Osteocyte (in vitro differentiated cells): ENCODE results near the gene SCARB1. TPM values are rescaled to one million over a fixed set of nuclear protein-coding genes. Genes with fewer than 3 reads are reported as not detected.

Source experiments
- DNase-seq: peaks from one replicate; pipeline ENCODE4 v3.0.0; 2021; ENCODE audit warnings: mixed read lengths; ENCODE audit not compliant: unreplicated experiment; ENCODE audit errors: extremely low spot score
- H3K27ac Mint-ChIP-seq: one replicate; pipeline ENCODE4 v1.8.0; 2021; ENCODE audit warnings: mild to moderate bottlenecking, mixed read lengths; ENCODE audit not compliant: unreplicated experiment
- H3K27me3 Mint-ChIP-seq: one replicate; pipeline ENCODE4 v1.8.0; 2021; ENCODE audit warnings: mixed read lengths; ENCODE audit not compliant: unreplicated experiment
- H3K36me3 Mint-ChIP-seq: one replicate; pipeline ENCODE4 v1.8.0; 2021; ENCODE audit warnings: mixed read lengths; ENCODE audit not compliant: unreplicated experiment
- H3K4me1 Mint-ChIP-seq: one replicate; pipeline ENCODE4 v1.8.0; 2021; ENCODE audit warnings: mixed read lengths; ENCODE audit not compliant: unreplicated experiment
- H3K4me3 Mint-ChIP-seq: one replicate; pipeline ENCODE4 v1.8.0; 2021; ENCODE audit warnings: mild to moderate bottlenecking, moderate library complexity, mixed read lengths; ENCODE audit not compliant: unreplicated experiment
- H3K9me3 Mint-ChIP-seq: one replicate; pipeline ENCODE4 v1.8.0; 2021; ENCODE audit warnings: mixed read lengths; ENCODE audit not compliant: unreplicated experiment
- total RNA-seq: library from RNA; stranded (reverse); gene quantifications from 2 replicates; pipeline ENCODE4 v1.2.1, GENCODE V29; 2021
- TF ChIP-seq, protein P1 (sequence below): fragments of 200-600 bp; sonication (generic); IDR thresholded peaks from 2 replicates; pipeline ENCODE4 v1.5.0; 2021; ENCODE audit warnings: antibody characterized with exemption, mild to moderate bottlenecking, moderate library complexity

SCARB1 gene
- total RNA-seq, 1 donor from 2014 or later = 27.1 TPM

DNA sequence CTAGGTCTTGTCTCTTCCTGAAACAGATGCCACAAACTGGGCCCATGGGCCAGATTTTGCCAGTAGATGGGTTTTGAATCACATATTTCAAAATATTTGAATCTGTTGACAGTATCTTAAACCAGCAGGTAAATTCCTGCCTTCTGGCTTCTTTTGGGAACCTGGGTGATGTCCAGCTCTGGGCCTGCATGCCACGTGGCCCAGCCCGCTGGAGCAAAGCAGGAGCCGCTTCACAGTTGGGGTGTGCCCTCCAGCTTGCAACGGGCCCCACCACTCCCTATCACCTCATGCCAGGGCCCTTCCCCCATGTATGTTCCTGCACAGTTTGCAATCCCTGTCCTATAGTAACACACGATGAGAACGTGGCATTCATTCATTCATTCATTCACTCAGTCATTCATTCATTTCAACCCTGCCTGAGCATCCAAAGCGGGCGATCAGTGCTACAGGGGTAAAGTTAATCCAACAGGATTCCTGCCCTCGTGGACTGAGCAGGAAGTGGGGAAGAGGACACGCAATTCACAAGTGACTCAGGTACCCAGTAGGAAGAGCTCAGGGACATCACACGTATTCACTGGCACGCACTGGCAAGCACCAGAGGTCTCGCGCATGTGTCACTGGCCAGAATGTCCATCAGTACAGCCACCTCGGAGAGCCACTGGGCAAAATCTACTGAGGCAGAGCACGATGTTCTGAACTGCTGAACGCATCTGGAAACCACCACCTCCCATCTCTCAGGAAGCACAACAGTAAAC lies 27.8 kb downstream of the SCARB1 start:
- Mint-ChIP-seq H3K36me3 (no peaks in the 10 kb centered on the region), H3K4me1 (peaks cover 67% of the 10 kb centered on the region), H3K27ac (no peak overlapping the region), H3K9me3 (no peaks in the 10 kb centered on the region), H3K27me3 (no peaks in the 10 kb centered on the region), H3K4me3 (no peak overlapping the region)
- TF ChIP-seq, protein P1, sequence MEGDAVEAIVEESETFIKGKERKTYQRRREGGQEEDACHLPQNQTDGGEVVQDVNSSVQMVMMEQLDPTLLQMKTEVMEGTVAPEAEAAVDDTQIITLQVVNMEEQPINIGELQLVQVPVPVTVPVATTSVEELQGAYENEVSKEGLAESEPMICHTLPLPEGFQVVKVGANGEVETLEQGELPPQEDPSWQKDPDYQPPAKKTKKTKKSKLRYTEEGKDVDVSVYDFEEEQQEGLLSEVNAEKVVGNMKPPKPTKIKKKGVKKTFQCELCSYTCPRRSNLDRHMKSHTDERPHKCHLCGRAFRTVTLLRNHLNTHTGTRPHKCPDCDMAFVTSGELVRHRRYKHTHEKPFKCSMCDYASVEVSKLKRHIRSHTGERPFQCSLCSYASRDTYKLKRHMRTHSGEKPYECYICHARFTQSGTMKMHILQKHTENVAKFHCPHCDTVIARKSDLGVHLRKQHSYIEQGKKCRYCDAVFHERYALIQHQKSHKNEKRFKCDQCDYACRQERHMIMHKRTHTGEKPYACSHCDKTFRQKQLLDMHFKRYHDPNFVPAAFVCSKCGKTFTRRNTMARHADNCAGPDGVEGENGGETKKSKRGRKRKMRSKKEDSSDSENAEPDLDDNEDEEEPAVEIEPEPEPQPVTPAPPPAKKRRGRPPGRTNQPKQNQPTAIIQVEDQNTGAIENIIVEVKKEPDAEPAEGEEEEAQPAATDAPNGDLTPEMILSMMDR = no peak
- no peak for DNase-seq

DNA sequence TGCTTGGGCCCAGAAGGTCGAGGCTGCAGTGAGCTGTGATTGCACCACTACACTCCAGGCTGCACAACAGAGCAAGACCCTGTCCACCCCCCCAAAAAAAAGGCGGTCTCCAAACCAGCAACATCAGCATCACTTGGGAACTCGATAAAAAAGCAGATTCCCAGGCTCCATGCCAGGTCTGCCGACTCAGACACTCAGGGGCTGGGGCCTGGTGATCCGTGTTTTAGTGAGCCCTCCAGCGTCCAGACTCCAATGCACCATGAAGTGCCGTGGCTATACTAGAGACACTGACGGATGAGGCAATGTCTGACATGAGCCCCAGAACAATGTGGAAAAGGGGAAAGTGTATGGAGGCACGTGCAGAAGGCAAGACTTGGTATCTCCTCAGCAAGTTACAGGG lies 28.8 kb downstream of the SCARB1 start:
- Mint-ChIP-seq H3K9me3 (no peaks in the 10 kb centered on the region), H3K4me1 (peaks cover 64% of the 10 kb centered on the region), H3K4me3 (no peak overlapping the region), H3K27ac (no peak overlapping the region), H3K36me3 (no peaks in the 10 kb centered on the region), H3K27me3 (no peaks in the 10 kb centered on the region)
- DNase-seq = no peak
- TF ChIP-seq, protein P1 = no peak

DNA sequence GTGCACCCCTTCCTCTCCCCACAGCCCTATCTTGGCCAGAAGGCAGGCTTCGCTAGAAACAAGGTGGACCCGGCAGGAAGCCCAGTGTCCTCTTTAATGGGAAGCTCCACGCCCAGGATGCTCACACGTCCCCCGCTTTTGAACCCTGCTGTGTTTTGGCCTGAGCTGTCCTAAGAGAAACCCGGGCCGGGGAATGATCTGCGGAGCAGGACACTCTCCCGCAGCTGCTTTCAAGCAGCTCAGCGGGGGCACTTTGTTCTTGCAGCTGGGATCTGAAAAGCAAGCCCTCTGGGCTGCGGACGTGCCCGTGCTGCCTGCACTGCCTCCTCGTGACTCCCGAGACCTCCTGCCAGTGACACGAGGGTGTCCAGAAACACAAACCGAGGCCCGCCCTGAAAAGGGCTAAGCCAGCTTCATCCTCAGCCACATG lies 30.0 kb downstream of the SCARB1 start:
- Mint-ChIP-seq H3K36me3 (no peaks in the 10 kb centered on the region), H3K4me1 (peaks cover 69% of the 10 kb centered on the region), H3K27me3 (no peaks in the 10 kb centered on the region), H3K4me3 (no peak overlapping the region), H3K9me3 (no peaks in the 10 kb centered on the region), H3K27ac (peak overlapping the region; percentile 54)
- TF ChIP-seq, protein P1 = no peak
- DNase-seq = peak; percentile 88

GRCh38 chr12:124832856-124833255 lies 30.8 kb downstream of the SCARB1 start:
- Mint-ChIP-seq H3K36me3 (no peaks in the 10 kb centered on the region), H3K4me1 (peaks cover 67% of the 10 kb centered on the region), H3K27ac (peak overlapping the region; percentile 48), H3K4me3 (no peak overlapping the region), H3K27me3 (no peaks in the 10 kb centered on the region), H3K9me3 (no peaks in the 10 kb centered on the region)
- TF ChIP-seq, protein P1 = no peak
- DNase-seq = no peak

GRCh38 chr12:124831590-124831989 lies 32.1 kb downstream of the SCARB1 start:
- TF ChIP-seq, protein P1 = no peak
- no peak for DNase-seq
- Mint-ChIP-seq H3K4me1 (peaks cover 56% of the 10 kb centered on the region), H3K4me3 (no peak overlapping the region), H3K9me3 (no peaks in the 10 kb centered on the region), H3K27ac (no peak overlapping the region), H3K27me3 (no peaks in the 10 kb centered on the region), H3K36me3 (no peaks in the 10 kb centered on the region)
